CD4-positive, alpha-beta T cell (primary cell): ENCODE data around the gene AKT2. TPM values are rescaled to one million over a fixed set of nuclear protein-coding genes. Genes with fewer than 3 reads are reported as not detected.

ENCODE experiments used
- ATAC-seq: fragments of 200-7000 bp; cut with Tn5 transposase; one replicate; pipeline ENCODE4 v1.10.0; 2022; ENCODE audit warnings: mild to moderate bottlenecking; ENCODE audit not compliant: poor library complexity
- CTCF ChIA-PET: fragments of 350-600 bp; sonication (Branson Sonifier 250); formaldehyde crosslinking; loops from one replicate; lab custom pipeline; 2021; ENCODE audit warnings: antibody characterized with exemption, inconsistent platforms; lab: Charles Lee
- POLR2A ChIA-PET: fragments of 350-600 bp; sonication (Branson Sonifier 250); formaldehyde crosslinking; loops from one replicate; lab custom pipeline; 2021; ENCODE audit warnings: antibody characterized with exemption, inconsistent platforms; lab: Charles Lee
- DNase-seq, 14 experiments: peaks; one replicate each; pipeline ENCODE4 v3.0.0-alpha.2; 2013 to 2020; ENCODE audit warnings: mixed read lengths in 2 of 14
- H3K27ac ChIP-seq, 2 donors: one replicate each; pipeline versions ENCODE4 v1.5.1 to v1.7.0; 2013; ENCODE audit warnings: low read length in 2 of 2, low read depth in 1 of 2, mild to moderate bottlenecking in 1 of 2
- H3K27me3 ChIP-seq, 2 experiments: 1 replicate in 1 of 2; 2 replicates in 1 of 2; pipeline versions ENCODE4 v1.6.1 to v1.7.0; 2013; ENCODE audit warnings: low read length in 2 of 2, control low read depth in 1 of 2, mild to moderate bottlenecking in 1 of 2, moderate library complexity in 1 of 2; ENCODE audit not compliant: insufficient read depth in 2 of 2, control insufficient read depth in 1 of 2
- H3K36me3 ChIP-seq: one replicate; pipeline ENCODE4 v1.6.1; 2013; ENCODE audit warnings: low read length, control low read depth; ENCODE audit not compliant: insufficient read depth
- H3K4me1 ChIP-seq: one replicate; pipeline ENCODE4 v1.6.1; 2013; ENCODE audit warnings: low read length, control low read depth; ENCODE audit not compliant: insufficient read depth
- H3K4me3 ChIP-seq: one replicate; pipeline ENCODE4 v1.5.1; 2013; ENCODE audit warnings: mild to moderate bottlenecking, low read length, moderate library complexity
- H3K9me3 ChIP-seq, 2 experiments: 1 replicate in 1 of 2; 2 replicates in 1 of 2; pipeline versions ENCODE4 v1.6.1 to v1.7.0; 2013; ENCODE audit warnings: low read length in 2 of 2, mild to moderate bottlenecking in 2 of 2, control low read depth in 1 of 2, moderate library complexity in 1 of 2; ENCODE audit not compliant: control insufficient read depth in 1 of 2, insufficient read depth in 1 of 2
- H3K27ac Mint-ChIP-seq: one replicate; pipeline ENCODE4 v1.8.0; 2020; ENCODE audit warnings: mixed read lengths
- H3K27me3 Mint-ChIP-seq: one replicate; pipeline ENCODE4 v1.8.0; 2021; ENCODE audit warnings: mixed read lengths
- H3K36me3 Mint-ChIP-seq: one replicate; pipeline ENCODE4 v1.8.0; 2021; ENCODE audit warnings: low read depth, mixed read lengths
- H3K4me1 Mint-ChIP-seq: one replicate; pipeline ENCODE4 v1.8.0; 2021; ENCODE audit warnings: low read depth, mixed read lengths
- H3K4me3 Mint-ChIP-seq: one replicate; pipeline ENCODE4 v1.8.0; 2020; ENCODE audit warnings: mild to moderate bottlenecking, mixed read lengths
- H3K9me3 Mint-ChIP-seq: one replicate; pipeline ENCODE4 v1.8.0; 2020; ENCODE audit warnings: mixed read lengths
- intact Hi-C, 2 experiments: fragments of 100-400 bp; cut with DNase I in 1 of 2; cut with micrococcal nuclease in 1 of 2; formaldehyde crosslinking; loops; one replicate each; pipeline versions ENCODE4 v1.15.1 to v1.9.0; 2023 to 2025; cut with DNase I, micrococcal nuclease
- total RNA-seq, 174 experiments: library from RNA in 2 of 174; stranded (reverse) in 2 of 174; gene quantifications; one replicate each; pipeline ENCODE4 v1.2.3 and lab custom pipeline; 2021 to 2026
- TF ChIP-seq, protein P1 (sequence below): fragments of 200-600 bp; IDR thresholded peaks from one replicate; pipeline ENCODE4 v1.8.0; 2022; ENCODE audit warnings: antibody characterized with exemption, mild to moderate bottlenecking

Gene AKT2
- total RNA-seq, 2 experiments from 2014 or later, result 197 to 199 TPM

DNA sequence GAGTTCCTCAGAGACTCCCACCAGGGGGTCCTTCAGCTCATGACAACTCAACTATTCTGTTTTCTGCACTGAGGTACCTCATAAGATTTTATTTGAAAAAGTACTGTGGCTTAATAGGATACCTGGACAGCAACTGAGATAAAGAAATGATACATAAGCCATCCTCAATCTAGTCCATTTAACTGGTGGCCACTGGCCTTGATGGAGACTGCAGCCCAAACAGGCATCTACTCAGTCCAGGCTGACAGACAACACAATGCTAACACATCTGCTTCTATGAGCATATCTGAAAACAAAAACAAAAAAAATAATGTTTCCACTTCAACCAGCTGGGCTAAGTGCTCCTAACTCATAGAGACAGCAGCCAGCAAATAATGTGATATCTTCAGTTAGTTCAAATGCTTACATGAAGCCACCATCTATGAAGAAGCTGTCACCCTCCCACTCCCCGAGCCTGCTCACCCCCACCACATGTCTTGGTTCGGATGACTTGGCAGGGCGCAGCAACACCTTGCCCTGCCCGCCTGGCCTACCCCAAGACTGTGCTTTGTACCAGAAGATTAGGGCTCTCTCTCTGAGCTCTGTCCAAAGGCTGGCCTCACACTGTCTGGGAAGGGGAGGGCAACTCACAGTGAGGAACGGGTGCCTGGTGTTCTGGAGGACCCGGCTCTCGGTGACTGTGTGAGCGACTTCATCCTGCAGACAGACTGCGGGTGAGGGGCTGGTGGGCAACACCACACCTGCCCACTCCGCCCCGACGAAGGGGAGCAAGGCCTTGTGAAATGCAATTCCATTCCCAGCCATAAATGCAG is 45.5 kb downstream of the AKT2 start:
- H3K27me3 Mint-ChIP-seq, result no peaks in the 10 kb centered on the region
- Histone ChIP-seq H3K4me1 (no peaks in the 10 kb centered on the region), H3K9me3 (no peaks in the 10 kb centered on the region), H3K27ac (no peak overlapping the region), H3K4me3 (no peak overlapping the region), H3K27me3 (no peaks in the 10 kb centered on the region), H3K36me3 (peaks cover 77% of the 10 kb centered on the region)
- ATAC-seq (no peak), DNase-seq (no peak)
- ChIA-PET CTCF (no interaction called here), POLR2A (no interaction called here)
- H3K4me1 Mint-ChIP-seq, result no peaks in the 10 kb centered on the region
- peaks cover 81% of the 10 kb centered on the region for H3K36me3 Mint-ChIP-seq
- H3K4me3 Mint-ChIP-seq, result no peak overlapping the region
- TF ChIP-seq, protein P1, sequence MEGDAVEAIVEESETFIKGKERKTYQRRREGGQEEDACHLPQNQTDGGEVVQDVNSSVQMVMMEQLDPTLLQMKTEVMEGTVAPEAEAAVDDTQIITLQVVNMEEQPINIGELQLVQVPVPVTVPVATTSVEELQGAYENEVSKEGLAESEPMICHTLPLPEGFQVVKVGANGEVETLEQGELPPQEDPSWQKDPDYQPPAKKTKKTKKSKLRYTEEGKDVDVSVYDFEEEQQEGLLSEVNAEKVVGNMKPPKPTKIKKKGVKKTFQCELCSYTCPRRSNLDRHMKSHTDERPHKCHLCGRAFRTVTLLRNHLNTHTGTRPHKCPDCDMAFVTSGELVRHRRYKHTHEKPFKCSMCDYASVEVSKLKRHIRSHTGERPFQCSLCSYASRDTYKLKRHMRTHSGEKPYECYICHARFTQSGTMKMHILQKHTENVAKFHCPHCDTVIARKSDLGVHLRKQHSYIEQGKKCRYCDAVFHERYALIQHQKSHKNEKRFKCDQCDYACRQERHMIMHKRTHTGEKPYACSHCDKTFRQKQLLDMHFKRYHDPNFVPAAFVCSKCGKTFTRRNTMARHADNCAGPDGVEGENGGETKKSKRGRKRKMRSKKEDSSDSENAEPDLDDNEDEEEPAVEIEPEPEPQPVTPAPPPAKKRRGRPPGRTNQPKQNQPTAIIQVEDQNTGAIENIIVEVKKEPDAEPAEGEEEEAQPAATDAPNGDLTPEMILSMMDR, result no peak
- no peak overlapping the region for H3K27ac Mint-ChIP-seq
- intact Hi-C loops, result no loop called here
- no peaks in the 10 kb centered on the region for H3K9me3 Mint-ChIP-seq

DNA sequence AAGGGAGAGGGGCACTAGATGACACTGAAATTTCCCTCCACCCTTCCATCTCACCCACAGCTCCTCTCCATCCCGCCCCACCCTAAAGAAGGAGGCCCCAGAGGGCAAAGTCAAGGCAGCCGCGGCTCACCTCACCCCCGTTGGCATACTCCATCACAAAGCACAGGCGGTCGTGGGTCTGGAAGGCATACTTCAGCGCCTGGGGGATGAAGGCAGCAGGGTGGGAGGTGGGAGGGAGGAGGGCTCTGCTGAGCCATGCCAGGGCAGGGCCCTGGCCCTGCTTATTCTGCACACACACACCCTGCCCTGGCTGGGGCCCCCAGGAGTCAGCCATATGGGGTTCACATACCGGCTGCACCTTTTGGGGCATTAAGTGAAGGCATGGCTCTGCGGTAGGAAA is 46.4 kb downstream of the AKT2 start:
- Histone ChIP-seq H3K36me3 (peaks cover 78% of the 10 kb centered on the region), H3K9me3 (no peaks in the 10 kb centered on the region), H3K27me3 (no peaks in the 10 kb centered on the region), H3K4me1 (no peaks in the 10 kb centered on the region), H3K4me3 (no peak overlapping the region), H3K27ac (no peak overlapping the region)
- TF ChIP-seq, protein P1, result no peak
- POLR2A ChIA-PET, result no interaction called here
- Mint-ChIP-seq H3K9me3 (no peaks in the 10 kb centered on the region), H3K27me3 (no peaks in the 10 kb centered on the region), H3K36me3 (peaks cover 83% of the 10 kb centered on the region), H3K4me3 (no peak overlapping the region), H3K27ac (no peak overlapping the region), H3K4me1 (no peaks in the 10 kb centered on the region)
- CTCF ChIA-PET, result no interaction called here
- DNase-seq (no peak), ATAC-seq (no peak)
- intact Hi-C loops, result no loop called here

DNA sequence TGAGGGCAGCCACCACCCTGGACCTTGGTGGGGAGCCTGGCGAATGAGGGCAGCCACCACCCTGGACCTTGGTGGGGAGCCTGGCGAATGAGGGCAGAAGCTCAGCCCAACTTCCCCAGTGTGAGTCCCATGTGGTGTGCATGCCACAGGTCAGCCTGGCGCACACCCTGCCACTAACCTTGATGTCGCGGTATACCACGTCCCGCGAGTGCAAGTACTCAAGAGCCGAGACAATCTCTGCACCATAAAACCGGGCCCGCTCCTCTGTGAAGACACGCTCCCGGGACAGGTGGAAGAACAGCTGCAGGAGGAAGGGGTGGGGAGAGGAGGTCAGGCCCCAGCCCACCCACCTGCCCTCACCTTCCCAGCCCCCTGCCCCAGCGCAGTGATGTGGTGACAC is 47.4 kb downstream of the AKT2 start:
- Mint-ChIP-seq H3K4me3 (no peak overlapping the region), H3K27me3 (no peaks in the 10 kb centered on the region), H3K9me3 (no peaks in the 10 kb centered on the region), H3K36me3 (peaks cover 85% of the 10 kb centered on the region), H3K27ac (no peak overlapping the region), H3K4me1 (no peaks in the 10 kb centered on the region)
- Histone ChIP-seq H3K27me3 (no peaks in the 10 kb centered on the region), H3K9me3 (no peaks in the 10 kb centered on the region), H3K4me3 (no peak overlapping the region), H3K27ac (no peak overlapping the region), H3K4me1 (no peaks in the 10 kb centered on the region), H3K36me3 (peaks cover 85% of the 10 kb centered on the region)
- ChIA-PET POLR2A (no interaction called here), CTCF (no interaction called here)
- DNase-seq (no peak), ATAC-seq (no peak)
- TF ChIP-seq, protein P1, result no peak
- intact Hi-C loops, result no loop called here
